Mucosa of stomach (tissue), 1 donor: Measurements from ENCODE around the gene EOMES.
"Not testable (repeated sequence)": the region's sequence is repeated elsewhere in the genome, so short reads cannot be mapped to it uniquely, and the experiment has no call there.

Experiments used
- H3K27me3 ChIP-seq: one replicate; pipeline ENCODE4 v1.7.0; 2013; ENCODE audit warnings: mild to moderate bottlenecking, low read length; ENCODE audit not compliant: control insufficient read depth, insufficient read depth
- H3K36me3 ChIP-seq: one replicate; pipeline ENCODE4 v1.7.0; 2013; ENCODE audit warnings: low read length; ENCODE audit not compliant: control insufficient read depth, insufficient read depth
- H3K4me1 ChIP-seq: one replicate; pipeline ENCODE4 v1.7.0; 2013; ENCODE audit warnings: mild to moderate bottlenecking, low read length; ENCODE audit not compliant: control insufficient read depth, insufficient read depth
- H3K4me3 ChIP-seq: one replicate; pipeline ENCODE4 v1.7.0; 2013; ENCODE audit warnings: low read length
- H3K9ac ChIP-seq: one replicate; pipeline ENCODE4 v1.7.0; 2013; ENCODE audit warnings: mild to moderate bottlenecking, low read length, moderate library complexity
- H3K9me3 ChIP-seq: one replicate; pipeline ENCODE4 v1.7.0; 2013; ENCODE audit warnings: mild to moderate bottlenecking, low read length, moderate library complexity; ENCODE audit not compliant: control insufficient read depth
- donor health status: Pancreatic carcinoma.

EOMES gene

GRCh38 chr3:27721717-27722564, at the start of gene EOMES:
EOMES (minus strand) TSS chr3:27722323; CDS start chr3:27722294, 29 bp downstream.
- H3K9me3 ChIP-seq, result no peaks in the 10 kb centered on the region
- H3K27me3 ChIP-seq, result peaks cover 91% of the 10 kb centered on the region
- H3K4me1 ChIP-seq, result peaks cover 13% of the 10 kb centered on the region
- H3K9ac ChIP-seq, result no peak within 1 kb of the TSS
- H3K36me3 ChIP-seq, result no peaks in the 10 kb centered on the region
- no peak within 1 kb of the TSS for H3K4me3 ChIP-seq

DNA sequence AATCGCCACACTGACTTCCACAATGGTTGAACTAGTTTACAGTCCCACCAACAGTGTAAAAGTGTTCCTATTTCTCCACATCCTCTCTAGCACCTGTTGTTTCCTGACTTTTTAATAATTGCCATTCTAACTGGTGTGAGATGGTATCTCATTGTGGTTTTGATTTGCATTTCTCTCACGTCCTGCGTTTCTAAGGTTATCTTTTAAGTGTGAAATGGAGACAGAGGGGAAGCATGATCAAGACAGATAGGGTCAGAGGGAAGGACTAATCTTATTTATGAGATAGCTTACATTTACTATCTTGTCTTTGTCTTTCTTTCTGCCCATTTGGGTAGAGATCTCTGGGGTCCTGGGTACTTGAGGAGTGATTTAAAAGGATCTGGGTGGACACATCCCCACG, 48.3 kb upstream of the EOMES start:
- H3K4me3 ChIP-seq, H3K36me3 ChIP-seq, H3K9me3 ChIP-seq, H3K27me3 ChIP-seq, H3K9ac ChIP-seq, H3K4me1 ChIP-seq: not testable (repeated sequence)

DNA sequence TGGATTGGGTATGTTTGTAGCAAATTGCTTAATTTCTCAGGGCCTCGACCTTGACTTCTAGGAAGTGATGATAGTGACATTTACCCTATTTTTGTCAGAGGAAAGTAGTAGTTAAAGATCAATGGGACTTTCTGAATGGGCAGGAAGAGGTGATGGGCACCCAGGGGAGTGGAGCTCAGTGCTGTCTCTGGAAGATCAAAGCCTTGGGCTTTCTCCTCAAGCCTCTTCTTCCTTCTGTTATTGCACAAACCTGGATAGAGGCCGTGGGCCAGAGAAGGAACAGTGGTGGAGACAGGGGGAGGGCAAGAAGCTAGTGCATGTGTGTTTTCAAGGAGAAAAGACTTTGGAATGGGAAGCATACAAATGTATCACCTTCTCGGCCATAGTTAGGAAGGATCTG, 44.9 kb upstream of the EOMES start:
- H3K9me3 ChIP-seq, result no peaks in the 10 kb centered on the region
- no peaks in the 10 kb centered on the region for H3K36me3 ChIP-seq
- no peaks in the 10 kb centered on the region for H3K4me1 ChIP-seq
- no peak overlapping the region for H3K4me3 ChIP-seq
- no peak overlapping the region for H3K9ac ChIP-seq
- peaks cover 4% of the 10 kb centered on the region for H3K27me3 ChIP-seq

GRCh38 chr3:27758083-27758482, 36.0 kb upstream of the EOMES start:
- Histone ChIP-seq H3K4me1 (no peaks in the 10 kb centered on the region), H3K27me3 (no peaks in the 10 kb centered on the region), H3K4me3 (no peak overlapping the region), H3K9me3 (no peaks in the 10 kb centered on the region), H3K9ac (no peak overlapping the region), H3K36me3 (no peaks in the 10 kb centered on the region)

DNA sequence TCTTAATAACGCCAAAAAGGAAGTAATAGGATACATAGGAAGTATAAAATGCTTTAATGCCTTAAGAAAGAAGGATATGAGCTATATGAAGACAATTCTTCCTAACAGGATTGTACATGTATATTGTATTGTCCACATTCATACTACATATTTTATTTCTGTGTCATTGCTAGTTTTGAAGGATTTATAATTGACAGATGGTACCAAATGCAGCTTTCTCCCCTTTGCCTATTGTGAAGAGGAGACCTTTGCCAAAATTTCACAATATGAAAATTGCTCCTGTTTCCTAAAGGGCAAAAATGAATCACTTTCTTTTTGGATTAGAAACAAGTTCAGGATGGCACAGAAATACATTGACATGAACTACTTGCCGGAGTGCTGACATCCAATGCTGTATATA, 34.8 kb upstream of the EOMES start:
- Histone ChIP-seq H3K4me3 (no peak overlapping the region), H3K27me3 (no peaks in the 10 kb centered on the region), H3K9me3 (no peaks in the 10 kb centered on the region), H3K36me3 (no peaks in the 10 kb centered on the region), H3K9ac (no peak overlapping the region), H3K4me1 (no peaks in the 10 kb centered on the region)

GRCh38 chr3:27752926-27753325, 30.8 kb upstream of the EOMES start:
- Histone ChIP-seq H3K9ac (no peak overlapping the region), H3K27me3 (no peaks in the 10 kb centered on the region), H3K4me3 (no peak overlapping the region), H3K4me1 (no peaks in the 10 kb centered on the region), H3K36me3 (no peaks in the 10 kb centered on the region), H3K9me3 (no peaks in the 10 kb centered on the region)

DNA sequence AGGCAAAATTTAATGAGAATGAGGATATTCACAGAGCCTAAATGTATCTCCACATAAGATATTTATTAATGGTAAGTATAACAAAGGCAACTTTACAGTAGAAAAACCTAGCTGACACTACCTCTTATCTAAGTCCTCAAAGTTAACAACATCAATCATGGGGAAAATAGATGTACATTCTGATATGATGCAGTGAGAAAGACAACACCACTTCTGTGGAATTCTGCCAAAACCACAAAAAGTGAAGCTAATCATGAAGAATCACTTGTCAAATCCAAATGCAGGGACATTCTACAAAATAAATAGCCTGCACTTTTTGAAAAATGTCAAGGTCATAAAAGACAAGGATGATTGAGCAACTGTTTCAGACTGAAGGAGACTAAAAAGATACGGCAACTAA, 27.5 kb upstream of the EOMES start:
- H3K4me3 ChIP-seq, result no peak overlapping the region
- no peaks in the 10 kb centered on the region for H3K9me3 ChIP-seq

DNA sequence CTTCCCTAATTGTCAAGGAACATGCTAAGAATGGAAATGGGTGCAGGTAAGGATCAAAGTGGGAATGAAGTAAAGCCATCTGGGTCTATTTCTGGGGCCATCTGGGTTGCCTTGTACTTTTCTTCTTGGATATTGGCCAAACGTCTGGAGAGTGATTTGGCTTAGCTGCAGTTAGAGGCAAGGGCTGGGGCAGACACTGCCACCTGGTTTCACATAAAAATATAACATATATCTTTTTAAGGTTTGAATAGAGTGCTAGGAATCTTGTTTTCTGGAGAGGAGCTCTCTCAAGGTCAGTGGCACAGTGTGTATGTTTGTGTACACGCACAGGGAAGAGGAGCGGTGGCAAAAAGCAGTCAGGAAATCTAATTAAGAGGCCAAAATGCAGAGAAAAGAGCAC, 24.7 kb upstream of the EOMES start:
- Histone ChIP-seq H3K36me3 (no peaks in the 10 kb centered on the region), H3K27me3 (no peaks in the 10 kb centered on the region), H3K4me1 (no peaks in the 10 kb centered on the region), H3K9me3 (no peaks in the 10 kb centered on the region), H3K9ac (no peak overlapping the region), H3K4me3 (no peak overlapping the region)

More for the DNA sequence above, 27.5 kb upstream of the EOMES start:
- Histone ChIP-seq H3K4me1 (no peaks in the 10 kb centered on the region), H3K36me3 (no peaks in the 10 kb centered on the region), H3K27me3 (no peaks in the 10 kb centered on the region), H3K9ac (no peak overlapping the region)

- H3K9me3 ChIP-seq, result no peaks in the 10 kb centered on the region
- no peaks in the 10 kb centered on the region for H3K4me1 ChIP-seq
- H3K9ac ChIP-seq, result no peak overlapping the region
- H3K36me3 ChIP-seq, result no peaks in the 10 kb centered on the region
- no peak overlapping the region for H3K4me3 ChIP-seq
- no peaks in the 10 kb centered on the region for H3K27me3 ChIP-seq
Observed at GRCh38 chr3:27740854-27741253, 18.7 kb upstream of the EOMES start.

DNA sequence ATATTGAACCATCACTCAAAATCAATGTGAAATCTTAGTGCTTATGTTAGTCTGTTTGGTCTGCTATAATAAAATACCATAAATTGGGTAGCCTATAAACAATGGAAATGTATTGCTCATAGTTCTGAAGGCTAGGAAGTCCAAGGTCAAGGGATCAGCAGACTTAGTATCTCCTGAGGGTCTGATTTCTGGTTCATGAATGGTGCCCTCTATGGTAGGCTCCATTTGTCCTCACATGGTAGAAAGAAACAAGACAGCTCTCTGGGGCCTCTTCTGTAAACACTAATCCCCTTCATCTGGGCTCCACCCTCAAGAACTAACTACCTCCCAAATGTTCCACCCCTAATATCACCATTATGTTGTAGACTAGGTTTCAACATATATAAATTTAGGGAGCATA, 15.0 kb upstream of the EOMES start:
- H3K9me3 ChIP-seq, result no peaks in the 10 kb centered on the region
- no peak overlapping the region for H3K4me3 ChIP-seq
- no peak overlapping the region for H3K9ac ChIP-seq
- no peaks in the 10 kb centered on the region for H3K4me1 ChIP-seq
- peaks cover 7% of the 10 kb centered on the region for H3K27me3 ChIP-seq
- H3K36me3 ChIP-seq, result no peaks in the 10 kb centered on the region

DNA sequence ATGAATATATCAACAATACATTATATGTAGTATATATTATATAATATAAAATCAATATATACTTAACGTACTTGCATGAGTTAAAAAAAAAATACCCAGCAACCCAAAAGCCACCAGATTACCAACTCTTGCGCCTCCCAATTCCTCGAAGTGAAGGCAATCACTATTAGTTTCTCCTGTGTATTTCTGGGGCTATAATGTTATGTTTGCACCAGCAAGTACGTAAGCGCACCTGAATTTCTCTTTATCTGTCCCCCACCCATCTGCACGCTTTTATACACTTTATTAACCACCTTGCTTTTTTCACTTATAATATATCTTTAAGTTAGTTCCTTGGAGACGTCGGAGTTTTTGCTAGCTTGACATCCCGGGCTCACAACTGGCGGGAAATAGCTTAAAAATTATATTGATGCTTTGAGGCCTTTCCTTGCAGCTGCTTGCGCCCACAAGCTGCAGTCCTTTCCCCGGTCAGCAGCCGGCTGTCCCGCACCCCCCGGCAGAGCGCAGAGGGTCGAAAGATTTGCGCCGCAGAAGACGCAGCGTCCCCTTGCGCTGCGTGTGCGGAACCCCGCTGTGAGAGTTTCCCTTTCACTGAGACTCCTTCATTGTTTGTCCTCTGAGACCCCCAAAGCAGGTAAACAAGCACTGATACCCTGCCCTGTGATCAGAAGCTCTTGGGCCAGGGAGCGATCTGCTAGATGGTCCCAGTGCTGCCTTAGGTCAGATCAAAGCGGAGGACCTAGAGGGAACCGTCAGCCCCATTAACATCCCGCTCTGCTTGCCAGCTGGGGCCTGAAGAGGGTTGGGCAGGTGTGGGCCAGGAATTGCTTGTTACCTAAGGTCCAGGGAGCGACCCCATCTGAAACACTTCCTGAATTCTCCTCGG, 8.9 kb upstream of the EOMES start:
- Histone ChIP-seq H3K9me3 (no peaks in the 10 kb centered on the region), H3K9ac (no peak overlapping the region), H3K4me3 (no peak overlapping the region), H3K4me1 (no peaks in the 10 kb centered on the region), H3K36me3 (no peaks in the 10 kb centered on the region), H3K27me3 (peaks cover 60% of the 10 kb centered on the region)
